H1 (cell line): ENCODE results near the gene TTC39A. TPM values are rescaled to one million over a fixed set of nuclear protein-coding genes. Genes with fewer than 3 reads are reported as not detected.
A peak's percentile ranks its signal among the peaks of the same experiment; 100 is the strongest.

Source experiments
- CTCF ChIA-PET: fragments of 300-600 bp; sonication (Branson Sonifier 250); formaldehyde crosslinking; loops from one replicate; lab custom pipeline; 2021; ENCODE audit not compliant: partially characterized antibody; lab: Charles Lee
- POLR2A ChIA-PET: fragments of 300-600 bp; sonication (Branson Sonifier 250); formaldehyde crosslinking; loops from one replicate; lab custom pipeline; 2021; ENCODE audit warnings: inconsistent platforms; ENCODE audit not compliant: partially characterized antibody; lab: Charles Lee
- DNase-seq, 2 experiments: peaks; one replicate each; pipeline versions ENCODE4 v3.0.0 to v3.0.0-alpha.2; 2010 to 2022; ENCODE audit warnings: low spot score in 2 of 2, low read depth in 1 of 2, mixed read lengths in 1 of 2
- FAIRE-seq: peaks from 2 replicates; lab custom pipeline; 2011; peaks lifted over from hg19 to GRCh38; lab: Jason Lieb, UNC
- H2AFZ ChIP-seq: 2 replicates; pipeline ENCODE4 v1.8.1; 2012; ENCODE audit warnings: low read length, inconsistent platforms
- H2AK5ac ChIP-seq: 2 replicates; pipeline ENCODE4 v1.6.1; 2013; ENCODE audit warnings: low read depth, low read length
- H2BK120ac ChIP-seq: replicated peaks from 2 replicates; pipeline ENCODE3; 2013; ENCODE audit warnings: low read depth, low read length, inconsistent platforms
- H2BK12ac ChIP-seq: 2 replicates; pipeline ENCODE4 v1.6.1; 2013; ENCODE audit warnings: low read depth, low read length
- H2BK15ac ChIP-seq: 2 replicates; pipeline ENCODE4 v1.6.1; 2013; ENCODE audit warnings: low read length
- H2BK20ac ChIP-seq: 2 replicates; pipeline ENCODE4 v1.6.1; 2013; ENCODE audit warnings: low read length
- H2BK5ac ChIP-seq: 2 replicates; pipeline ENCODE4 v1.6.1; 2013; ENCODE audit warnings: low read depth, low read length
- H3K14ac ChIP-seq: 2 replicates; pipeline ENCODE4 v1.6.1; 2013; ENCODE audit warnings: inconsistent platforms; ENCODE audit not compliant: insufficient read length
- H3K18ac ChIP-seq: 2 replicates; pipeline ENCODE4 v1.6.1; 2013; ENCODE audit warnings: low read length; ENCODE audit errors: extremely low read depth
- H3K23ac ChIP-seq: 2 replicates; pipeline ENCODE4 v1.6.1; 2013; ENCODE audit warnings: inconsistent platforms; ENCODE audit not compliant: insufficient read length
- H3K23me2 ChIP-seq: 2 replicates; pipeline ENCODE4 v1.6.1; 2013; ENCODE audit warnings: low read depth, low read length
- H3K27ac ChIP-seq: 2 replicates; pipeline ENCODE4 v1.6.1; 2011; ENCODE audit warnings: low read depth, low read length, inconsistent platforms
- H3K27me3 ChIP-seq, 4 experiments: replicated peaks in 1 of 4; 1 replicate in 1 of 4; 2 replicates in 3 of 4; pipeline versions ENCODE4 v1.6.1 to v1.8.1; 2011 to 2013; ENCODE audit warnings: low read length in 3 of 4, mild to moderate bottlenecking in 3 of 4, inconsistent platforms in 2 of 4, mixed read lengths in 2 of 4, moderate library complexity in 1 of 4; ENCODE audit not compliant: control insufficient read depth in 3 of 4, insufficient read depth in 3 of 4; ENCODE audit errors: extremely low read depth in 1 of 4
- H3K36me3 ChIP-seq, 4 experiments: 2 replicates each; pipeline versions ENCODE4 v1.6.1 to v1.8.1; 2011 to 2013; ENCODE audit warnings: mild to moderate bottlenecking in 4 of 4, low read length in 3 of 4, moderate library complexity in 2 of 4, control low read depth in 1 of 4, inconsistent platforms in 1 of 4; ENCODE audit not compliant: insufficient read depth in 4 of 4, control insufficient read depth in 2 of 4
- H3K4ac ChIP-seq: replicated peaks from 2 replicates; pipeline ENCODE3; 2013; ENCODE audit warnings: low read length, low read depth, mixed read lengths, inconsistent platforms; ENCODE audit not compliant: insufficient read length
- H3K4me1 ChIP-seq, 4 experiments: replicated peaks in 1 of 4; 1 replicate in 1 of 4; 2 replicates in 3 of 4; pipeline versions ENCODE4 v1.6.1 to v1.8.1; 2011 to 2013; ENCODE audit warnings: low read length in 3 of 4, inconsistent platforms in 2 of 4, mixed read lengths in 1 of 4; ENCODE audit not compliant: insufficient read depth in 4 of 4, control insufficient read depth in 3 of 4
- H3K4me2 ChIP-seq, 2 experiments: 2 replicates each; pipeline versions ENCODE4 v1.6.1 to v1.8.1; 2011 to 2013; ENCODE audit warnings: low read depth in 2 of 2, low read length in 2 of 2, control low read depth in 1 of 2, inconsistent platforms in 1 of 2, mild to moderate bottlenecking in 1 of 2; ENCODE audit not compliant: insufficient read depth in 1 of 2
- H3K4me3 ChIP-seq, 4 experiments: fragments of 200-600, 300-600 bp in 1 of 4; sonication (generic), shearing (Covaris generic), sonication (Bioruptor Twin) in 1 of 4; 2 replicates each; pipeline versions ENCODE4 v1.5.1 to v1.8.1; 2011 to 2016; ENCODE audit warnings: low read length in 4 of 4, low read depth in 3 of 4, control low read depth in 2 of 4, inconsistent platforms in 2 of 4, mild to moderate bottlenecking in 2 of 4, mixed read lengths in 1 of 4, moderate library complexity in 1 of 4; ENCODE audit not compliant: insufficient read depth in 2 of 4; ENCODE audit errors: extremely low read depth in 1 of 4
- H3K56ac ChIP-seq: replicated peaks from 2 replicates; pipeline ENCODE3; 2013; ENCODE audit warnings: low read depth, mild to moderate bottlenecking, mixed read lengths, low read length, inconsistent platforms; ENCODE audit not compliant: insufficient read length
- H3K79me1 ChIP-seq: 2 replicates; pipeline ENCODE4 v1.6.1; 2013; ENCODE audit warnings: low read depth, low read length, control low read depth
- H3K79me2 ChIP-seq, 2 experiments: 2 replicates each; pipeline versions ENCODE4 v1.6.1 to v1.8.1; 2012 to 2013; ENCODE audit warnings: low read length in 2 of 2, mild to moderate bottlenecking in 2 of 2, inconsistent platforms in 1 of 2; ENCODE audit not compliant: insufficient read depth in 2 of 2, control insufficient read depth in 1 of 2
- H3K9ac ChIP-seq, 4 experiments: replicated peaks in 1 of 4; 1 replicate in 1 of 4; 2 replicates in 3 of 4; pipeline versions ENCODE4 v1.6.1 to v1.8.1; 2011 to 2013; ENCODE audit warnings: low read depth in 3 of 4, low read length in 3 of 4, control low read depth in 2 of 4, mild to moderate bottlenecking in 2 of 4, moderate library complexity in 2 of 4, inconsistent platforms in 1 of 4; ENCODE audit errors: extremely low read depth in 1 of 4
- H3K9me3 ChIP-seq, 2 experiments: 2 replicates each; pipeline versions ENCODE4 v1.6.1 to v1.8.1; 2012 to 2013; ENCODE audit warnings: mild to moderate bottlenecking in 2 of 2, moderate library complexity in 2 of 2, control low read depth in 1 of 2, inconsistent platforms in 1 of 2, low read depth in 1 of 2, low read length in 1 of 2, mixed read lengths in 1 of 2; ENCODE audit not compliant: insufficient read depth in 2 of 2
- H4K20me1 ChIP-seq, 2 experiments: replicated peaks in 1 of 2; 2 replicates each; pipeline versions ENCODE3 to v1.8.1; 2011 to 2013; ENCODE audit warnings: inconsistent platforms in 2 of 2, low read length in 2 of 2, mild to moderate bottlenecking in 1 of 2; ENCODE audit not compliant: insufficient read depth in 2 of 2, control insufficient read depth in 1 of 2
- H4K5ac ChIP-seq: 2 replicates; pipeline ENCODE4 v1.6.1; 2013; ENCODE audit warnings: low read length, low read depth, mixed read lengths, inconsistent platforms; ENCODE audit not compliant: insufficient read length
- H4K8ac ChIP-seq: 2 replicates; pipeline ENCODE4 v1.8.0; 2013; ENCODE audit warnings: mild to moderate bottlenecking, moderate library complexity, low read length, inconsistent platforms; ENCODE audit not compliant: insufficient read depth; ENCODE audit errors: extremely low read depth
- H4K91ac ChIP-seq: replicated peaks from 2 replicates; pipeline ENCODE3; 2013; ENCODE audit warnings: low read length, mixed read lengths, inconsistent platforms; ENCODE audit not compliant: insufficient read length
- HDAC6 ChIP-seq: IDR thresholded peaks from one replicate; pipeline ENCODE4 v1.7.1; 2012; ENCODE audit warnings: low read depth, mild to moderate bottlenecking, inconsistent platforms, low read length, moderate library complexity
- KDM1A ChIP-seq: fragments of 200-600, 300-600 bp; sonication (generic); IDR thresholded peaks from 2 replicates; pipeline ENCODE4 v1.7.1; 2016; ENCODE audit warnings: mild to moderate bottlenecking, low read length, borderline replicate concordance
- NANOG ChIP-seq: IDR thresholded peaks from 2 replicates; pipeline ENCODE4 v1.6.1; 2011; ENCODE audit warnings: low read length, low read depth, mild to moderate bottlenecking, inconsistent platforms; ENCODE audit not compliant: insufficient read depth, poor library complexity, severe bottlenecking
- POLR2AphosphoS5 ChIP-seq: IDR thresholded peaks from 2 replicates; pipeline ENCODE4 v1.6.1; 2011; ENCODE audit warnings: low read depth, low read length
- RNF2 ChIP-seq: fragments of 200-900, 300-1000 bp; sonication (generic); IDR thresholded peaks from 2 replicates; pipeline ENCODE4 v1.7.1; 2016; ENCODE audit warnings: borderline replicate concordance, low read depth, mild to moderate bottlenecking, antibody characterized with exemption, low read length; ENCODE audit not compliant: poor library complexity, severe bottlenecking; ENCODE audit errors: missing control alignments
- RXRA ChIP-seq: IDR thresholded peaks from 2 replicates; pipeline ENCODE4 v1.6.1; 2011; ENCODE audit warnings: low read depth, mild to moderate bottlenecking, low read length, moderate library complexity; ENCODE audit not compliant: insufficient read depth
- SP4 ChIP-seq: IDR thresholded peaks from 2 replicates; pipeline ENCODE4 v1.6.1; 2012; ENCODE audit warnings: low read length, inconsistent platforms
- TCF12 ChIP-seq: IDR thresholded peaks from 2 replicates; pipeline ENCODE4 v1.6.1; 2011; ENCODE audit warnings: low read depth, mild to moderate bottlenecking, low read length
- WGBS, 2 experiments: shearing (Covaris generic) in 1 of 2; methylation state at CpG; one replicate each; pipeline versions ENCODE4 v1.1.6 to v1.1.7; 2013 to 2015; ENCODE audit warnings: low lambda C conversion rate in 2 of 2, mixed read lengths in 2 of 2, inconsistent platforms in 1 of 2, low coverage in 1 of 2, missing lambda C conversion rate in 1 of 2; ENCODE audit not compliant: insufficient replicate concordance in 2 of 2, insufficient coverage in 1 of 2, insufficient read length in 1 of 2; ENCODE audit errors: extremely low coverage in 1 of 2, missing lambda C conversion rate in 1 of 2; 5-methylcytosine and 5-hydroxymethylcytosine counted together
- polyA plus RNA-seq, 7 experiments: library from polyadenylated mRNA; depleted of rRNA in 3 of 7; stranded (reverse) in 5 of 7; unstranded in 2 of 7; fragments of >200 nt in 5 of 7; fragments of 200-250 nt in 2 of 7; gene quantifications; 1 replicate in 5 of 7; 2 replicates in 1 of 7; 4 replicates in 1 of 7; pipeline versions ENCODE4 v1.2.1 to v1.2.3, GENCODE V29; 2011 to 2013; ENCODE audit warnings: missing spikeins in 2 of 7, mixed read lengths in 2 of 7
- total RNA-seq: library from RNA; stranded (reverse); fragmentation: NEBNext Ultra II Directional; extraction: Animal tissue kit (Norgen Biotek cat#: 25700); gene quantifications from 2 replicates; pipeline ENCODE4 v1.2.1, GENCODE V29; 2021

The TTC39A gene
- total and polyA plus RNA-seq, 2 of the 8 experiments (the other 6 are each of a cell fraction or from before 2014, with no cell fraction given), result 5.5 to 5.8 TPM

- no peak for TF ChIP-seq POLR2AphosphoS5
- TF ChIP-seq KDM1A, result no peak
- no peak for TF ChIP-seq RNF2
- TF ChIP-seq NANOG, result no peak
- TF ChIP-seq RXRA, result no peak
- TF ChIP-seq TCF12, result no peak
- TF ChIP-seq HDAC6, result no peak
- no peak for TF ChIP-seq SP4
- H2BK15ac ChIP-seq, result no peak overlapping the region
- FAIRE-seq (no peak), DNase-seq (peak in 1 of 2 experiments; percentile 37)
- H4K20me1 ChIP-seq, result no peaks in the 10 kb centered on the region
- no peak overlapping the region for H3K4ac ChIP-seq
- ChIA-PET POLR2A (interaction anchor here (2.8 kb wide), 1 partner anchor 11 kb away, joined by 8 read pairs; no protein-coding TSS in a partner anchor), CTCF (interaction anchor here (0.7 to 4.6 kb wide), 7 partner anchors 8 to 189 kb away, joined by 3 to 16 read pairs (median 4); partner anchors contain the start of gene TTC39A)
- H3K27ac ChIP-seq, result no peak overlapping the region
- H2BK12ac ChIP-seq, result no peak overlapping the region
- H3K23ac ChIP-seq, result no peak overlapping the region
- no peak overlapping the region for H2AFZ ChIP-seq
- peaks cover 2 to 11% (median 7%) of the 10 kb centered on the region in 4 experiments; a peak in 6 of 7 replicates for H3K4me1 ChIP-seq
- H3K4me3 ChIP-seq, result no peak overlapping the region
- no peak overlapping the region for H3K18ac ChIP-seq
- H4K91ac ChIP-seq, result no peak overlapping the region
- H3K23me2 ChIP-seq, result peaks cover 5% of the 10 kb centered on the region; the same call in 1 of the 2 replicates
- no peak overlapping the region for H3K56ac ChIP-seq
- H3K9me3 ChIP-seq, result no peaks in the 10 kb centered on the region
- no peaks in the 10 kb centered on the region for H3K79me2 ChIP-seq
- no peak overlapping the region for H2BK5ac ChIP-seq
- no peak overlapping the region for H2AK5ac ChIP-seq
- no peaks in the 10 kb centered on the region for H3K79me1 ChIP-seq
- no peak overlapping the region for H4K5ac ChIP-seq
- WGBS, 2 experiments, result 83% methylated on average over 7 of the region's 7 CpGs; no CpG with 5 or more reads in 1 of the 2 experiments
- H3K4me2 ChIP-seq, result no peak overlapping the region
- H3K27me3 ChIP-seq, result peaks cover 3 to 19% (median 14%) of the 10 kb centered on the region in 4 experiments; a peak in 6 of 7 replicates
- H2BK20ac ChIP-seq, result no peak overlapping the region
- no peak overlapping the region for H3K14ac ChIP-seq
- no peak overlapping the region for H3K9ac ChIP-seq
- H2BK120ac ChIP-seq, result no peak overlapping the region
- H4K8ac ChIP-seq, result no peak overlapping the region; the same call in 1 of the 2 replicates
- H3K36me3 ChIP-seq, result no peaks in the 10 kb centered on the region
Observed at GRCh38 chr1:51346086-51346942, 16.0 kb upstream of the TTC39A start.
